Measurements from ENCODE around the gene MYL10. TPM values are rescaled to one million over a fixed set of nuclear protein-coding genes. Genes with fewer than 3 reads are reported as not detected.

MYL10 gene
- polyA plus RNA-seq, 1 of the 3 experiments (the other 2 are of a cell fraction): not detected

- TF ChIP-seq REST (IDR thresholded peaks at IDR 0.05; ENCODE audit: low read depth, low read length) (no peak), TAF1 (IDR thresholded peaks at IDR 0.05; ENCODE audit: borderline replicate concordance, low read depth, low read length) (no peak), TCF12 (IDR thresholded peaks at IDR 0.05) (no peak), IRF3 (IDR thresholded peaks at IDR 0.05; ENCODE audit: low read depth, low read length) (no peak), NRF1 (IDR thresholded peaks at IDR 0.05; ENCODE audit: low read depth, low read length) (no peak), SIN3A (IDR thresholded peaks at IDR 0.05; ENCODE audit: borderline replicate concordance, low read depth, low read length) (no peak), POLR2AphosphoS5 (IDR thresholded peaks at IDR 0.05; ENCODE audit: low read depth, low read length) (no peak), YY1 (IDR thresholded peaks at IDR 0.05; ENCODE audit: low read depth) (no peak), RCOR1 (IDR thresholded peaks at IDR 0.05; ENCODE audit: low read length) (no peak), FOXJ3 (CRISPR knock-in tag; IDR thresholded peaks at IDR 0.05) (no peak), GATA2 (CRISPR knock-in tag; IDR thresholded peaks at IDR 0.05) (no peak), NFIC (IDR thresholded peaks at IDR 0.05; ENCODE audit: borderline replicate concordance) (no peak), USF1 (IDR thresholded peaks at IDR 0.05; ENCODE audit: borderline replicate concordance, low read depth) (no peak), RXRA (IDR thresholded peaks at IDR 0.05; ENCODE audit: borderline replicate concordance, low read depth) (no peak)
These were observed 16.9 kb upstream of the MYL10 start (continued) for GRCh38 chr7:101645951-101646350.

- Histone ChIP-seq H3K4me2 (no peak overlapping the region), H2AFZ (ENCODE audit: low read depth) (no peak overlapping the region), H3F3A (replicated peaks; ENCODE audit: insufficient read depth) (no peaks in the 10 kb centered on the region), H3K4me1 (ENCODE audit: control insufficient read depth in 1 of 2, insufficient read depth in 2 of 2, low read depth in 1 of 2, low read length in 1 of 2) (no peaks in the 10 kb centered on the region), H3K79me2 (ENCODE audit: insufficient read depth) (no peaks in the 10 kb centered on the region), H4K20me1 (ENCODE audit: insufficient read depth) (no peaks in the 10 kb centered on the region), H3K27ac (ENCODE audit: low read depth in 2 of 2, low read length in 1 of 2) (no peak overlapping the region), H3K4me3 (ENCODE audit: low read depth in 2 of 2, low read length in 1 of 2) (no peak overlapping the region), H3K36me3 (replicated peaks in 1 of 2; ENCODE audit: control insufficient read depth in 1 of 2, insufficient read depth in 2 of 2, low read length in 1 of 2) (no peaks in the 10 kb centered on the region), H3K27me3 (ENCODE audit: insufficient read depth) (no peaks in the 10 kb centered on the region), H3K9me3 (no peaks in the 10 kb centered on the region), H3K9ac (no peak overlapping the region), H3K9me2 (no peaks in the 10 kb centered on the region)
- ChIA-PET CTCF (interaction anchor here (0.8 to 1.6 kb wide), 4 partner anchors 9 to 137 kb away, joined by 3 to 4 read pairs (median 4); no protein-coding TSS in a partner anchor), POLR2A (no interaction called here)
- no peak for TF ChIP-seq YY1 (IDR thresholded peaks at IDR 0.05; ENCODE audit: low read depth)
- no peak for TF ChIP-seq RAD21 (IDR thresholded peaks at IDR 0.05; ENCODE audit: low read length)
- TF ChIP-seq RCOR1 (IDR thresholded peaks at IDR 0.05; ENCODE audit: low read length): no peak
- no peak for TF ChIP-seq MAX (IDR thresholded peaks at IDR 0.05; ENCODE audit: low read depth)
- TF ChIP-seq JUND (IDR thresholded peaks at IDR 0.05): no peak
- TF ChIP-seq POLR2AphosphoS5 (IDR thresholded peaks at IDR 0.05; ENCODE audit: low read depth, low read length): no peak
- TF ChIP-seq GATA2 (CRISPR knock-in tag; IDR thresholded peaks at IDR 0.05): no peak
- no peak for TF ChIP-seq RFX5 (IDR thresholded peaks at IDR 0.05; ENCODE audit: low read length)
- TF ChIP-seq FOSL2 (IDR thresholded peaks at IDR 0.05; ENCODE audit: borderline replicate concordance, low read depth): no peak
- TF ChIP-seq SMC3 (IDR thresholded peaks at IDR 0.05; ENCODE audit: low read depth, low read length): no peak
- no peak for TF ChIP-seq MXI1 (IDR thresholded peaks at IDR 0.05; ENCODE audit: low read depth, low read length)
- TF ChIP-seq ZBTB33 (IDR thresholded peaks at IDR 0.05; ENCODE audit: borderline replicate concordance, low read depth): no peak
- no peak for TF ChIP-seq EP300 (IDR thresholded peaks at IDR 0.05; ENCODE audit: borderline replicate concordance in 1 of 2, low read depth in 1 of 2, low read length in 1 of 2)
- TF ChIP-seq IRF3 (IDR thresholded peaks at IDR 0.05; ENCODE audit: low read depth, low read length): no peak
- TF ChIP-seq CHD2 (IDR thresholded peaks at IDR 0.05; ENCODE audit: low read length, partially characterized antibody): no peak
- WGBS (ENCODE audit: low lambda C conversion rate): 63% methylated on average over 16 of the region's 18 CpGs
- DNase-seq: no peak
These were observed 15.8 kb upstream of the MYL10 start for GRCh38 chr7:101644879-101645278.
